NOMO-1 treated with dmso at 0.1 percent for 144 hours (cell line): ENCODE results near the gene SDHC.
"Not testable (repeated sequence)": the region's sequence is repeated elsewhere in the genome, so short reads cannot be mapped to it uniquely, and the experiment has no call there.

Experiments
- DNase-seq: peaks from one replicate; lab custom pipeline; 2025; ENCODE audit not compliant: unreplicated experiment; lab: John Stamatoyannopoulos, UW

SDHC gene

DNA sequence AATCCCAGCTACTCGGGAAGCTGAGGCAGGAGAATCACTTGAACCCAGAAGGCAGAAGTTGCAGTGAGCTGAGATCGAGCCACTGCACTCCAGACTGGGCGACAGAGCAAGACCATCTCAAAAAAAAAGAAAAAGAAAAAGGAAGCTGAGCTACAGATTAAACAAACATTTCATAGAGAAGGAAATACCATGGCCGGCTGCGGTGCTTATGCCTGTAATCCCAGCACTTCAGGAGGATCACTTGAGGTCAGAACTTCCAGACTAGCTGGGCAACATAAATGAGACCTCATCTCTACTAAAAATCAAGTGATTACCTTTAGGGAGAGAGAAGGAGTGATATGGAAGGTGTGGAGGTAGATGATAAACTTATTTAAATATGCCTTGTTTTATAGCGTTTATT, 67.5 kb downstream of the SDHC start:
- DNase-seq, result no peak

DNA sequence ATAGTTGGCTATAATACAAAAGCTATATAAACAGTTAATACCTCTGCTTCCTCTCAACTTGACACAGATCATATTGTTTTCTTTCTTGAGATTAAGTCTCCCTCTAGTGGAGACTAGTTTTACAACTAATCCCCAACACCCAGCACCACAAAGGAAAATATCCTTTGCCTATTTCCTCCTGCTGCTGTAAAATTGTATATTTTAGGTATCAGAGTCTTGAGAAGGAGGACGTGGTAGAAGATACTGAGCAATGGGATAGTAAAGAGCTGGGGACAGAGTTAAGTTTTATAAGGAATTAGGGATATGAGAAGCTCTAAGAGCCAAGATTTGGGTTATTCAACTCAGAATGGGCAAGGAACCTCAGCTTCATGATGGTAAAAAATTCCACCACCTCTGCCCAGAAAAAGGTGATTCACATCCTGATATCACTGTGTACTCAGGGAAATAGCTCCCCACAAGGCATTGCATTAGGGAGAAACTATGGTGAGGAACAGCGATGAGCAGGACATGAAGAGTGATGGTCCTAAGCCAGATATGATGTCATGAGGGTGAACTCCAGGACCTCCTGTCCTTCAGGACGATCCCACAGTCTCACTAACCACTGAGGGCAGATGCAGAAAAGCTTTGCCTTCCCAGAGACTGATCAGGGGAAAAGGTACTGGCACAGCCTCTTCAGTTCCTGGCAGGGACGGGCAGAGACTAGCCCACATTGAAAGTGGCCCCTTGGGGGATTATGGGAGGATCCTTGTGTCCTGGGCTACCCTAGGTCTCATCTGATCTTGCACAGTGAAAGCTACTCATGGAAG, 68.2 kb downstream of the SDHC start:
- peak; percentile 16 for DNase-seq

DNA sequence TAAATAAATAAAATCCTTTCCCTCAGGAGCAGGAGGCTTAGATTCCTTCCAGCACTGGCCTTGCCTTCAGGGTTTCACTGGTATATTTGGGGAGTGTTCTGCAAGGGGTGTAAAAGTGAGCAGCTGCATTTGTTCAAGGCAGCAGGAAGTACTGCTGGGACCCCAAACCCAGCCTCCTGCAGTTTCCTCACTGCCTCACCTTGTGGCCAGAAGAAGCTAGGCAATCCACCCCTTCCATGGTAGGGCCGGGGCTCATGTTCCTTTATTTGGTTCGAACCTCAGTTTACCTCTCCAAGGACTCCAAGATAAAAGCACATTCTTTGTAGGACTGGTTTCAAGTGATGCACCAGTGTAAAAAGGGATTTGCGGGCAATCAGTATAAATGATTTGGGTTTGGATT, 74.5 kb downstream of the SDHC start:
- no peak for DNase-seq

DNA sequence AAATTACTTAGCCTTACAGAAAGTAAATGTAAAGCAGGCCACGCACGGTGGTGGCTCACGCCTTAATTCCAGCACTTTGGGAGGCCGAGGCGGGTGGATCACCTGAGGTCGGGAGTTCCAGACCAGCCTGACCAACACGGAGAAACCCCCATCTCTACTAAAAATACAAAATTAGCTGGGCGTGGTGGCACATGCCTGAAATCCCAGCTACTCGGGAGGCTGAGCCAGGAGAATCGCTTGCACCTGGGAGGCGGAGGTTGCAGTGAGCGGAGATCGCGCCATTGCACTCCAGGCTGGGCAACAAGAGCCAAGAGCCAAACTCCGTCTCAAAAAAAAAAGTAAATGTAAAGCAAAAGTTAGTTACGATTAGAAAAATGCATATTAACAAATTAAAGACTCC, 75.0 kb downstream of the SDHC start:
- DNase-seq, result not testable (repeated sequence)

DNA sequence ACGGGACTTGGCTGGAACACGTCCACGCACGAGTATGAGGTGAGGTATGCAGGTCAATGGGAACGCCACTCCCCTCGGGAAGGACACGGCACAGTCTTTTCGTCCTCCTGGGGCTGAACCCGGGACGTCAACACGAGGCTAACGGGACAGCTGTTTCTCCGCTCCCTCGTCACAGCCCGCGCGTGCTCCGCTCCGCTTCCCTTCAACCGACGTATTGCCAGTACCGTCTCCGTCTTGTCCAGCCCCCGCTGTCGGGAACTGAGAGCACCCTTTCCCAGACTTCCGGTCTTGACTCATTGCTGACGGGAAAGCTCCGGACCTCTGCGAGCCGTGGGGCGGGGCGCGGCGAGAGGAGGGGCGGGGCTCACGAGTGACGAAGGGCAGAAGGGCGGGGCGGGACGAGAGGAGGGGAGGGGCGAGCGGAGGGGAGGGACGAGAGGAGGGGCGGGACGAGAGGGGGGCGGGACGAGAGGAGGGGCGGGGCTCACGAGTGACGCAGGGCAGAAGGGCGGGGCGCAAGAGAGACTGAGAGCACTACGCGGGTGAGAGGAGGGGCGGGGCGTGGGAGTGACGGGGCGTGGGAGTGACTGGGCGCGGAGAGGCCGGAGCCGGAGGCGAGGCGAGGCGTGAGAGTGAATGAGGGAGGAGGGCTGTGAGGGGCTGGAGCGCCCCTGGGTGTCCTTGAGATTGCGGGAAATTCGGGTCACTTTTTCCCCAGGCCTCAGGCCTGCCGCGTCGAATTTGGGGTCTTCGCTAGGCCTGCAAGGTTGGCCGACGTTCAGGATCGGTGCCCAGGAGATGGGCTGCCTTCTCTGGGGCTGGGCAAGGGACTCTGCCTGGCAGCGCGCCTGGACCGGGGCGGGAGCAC, 75.7 kb downstream of the SDHC start:
- peak; percentile 87 for DNase-seq

DNA sequence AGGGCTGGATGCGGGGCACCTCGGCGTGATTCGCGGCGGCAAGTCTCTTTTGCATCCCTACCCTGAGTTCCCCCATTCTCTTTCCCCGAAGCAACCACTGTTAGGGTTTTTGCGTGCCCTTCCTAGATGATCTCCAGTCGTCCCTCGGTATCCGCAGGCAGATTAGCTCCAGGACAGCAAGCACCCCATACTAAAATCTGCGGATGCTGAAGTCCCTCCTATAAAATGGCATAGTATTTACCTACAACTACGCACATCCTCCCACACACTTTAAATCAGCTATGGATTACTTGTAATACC, 76.3 kb downstream of the SDHC start:
- DNase-seq, result no peak

DNA sequence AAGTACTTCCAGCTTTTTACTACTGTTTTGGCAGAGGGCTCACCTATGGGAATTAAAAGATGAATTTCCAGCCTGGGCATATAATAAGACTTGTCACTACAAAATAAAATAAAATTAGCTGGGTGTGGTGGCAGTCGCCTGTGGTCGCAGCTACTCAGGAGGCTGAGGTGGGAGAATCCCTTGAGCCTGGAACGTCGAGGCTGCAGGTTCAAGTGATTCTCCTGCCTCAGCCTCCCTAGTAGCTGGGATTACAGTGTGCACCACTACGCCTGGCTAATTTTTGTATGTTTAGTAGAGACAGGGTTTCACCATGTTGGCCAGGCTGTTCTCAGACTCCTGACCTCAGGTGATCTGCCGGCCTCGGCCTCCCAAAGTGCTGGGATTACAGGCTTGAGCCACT, 77.0 kb downstream of the SDHC start:
- DNase-seq, result not testable (repeated sequence)

DNA sequence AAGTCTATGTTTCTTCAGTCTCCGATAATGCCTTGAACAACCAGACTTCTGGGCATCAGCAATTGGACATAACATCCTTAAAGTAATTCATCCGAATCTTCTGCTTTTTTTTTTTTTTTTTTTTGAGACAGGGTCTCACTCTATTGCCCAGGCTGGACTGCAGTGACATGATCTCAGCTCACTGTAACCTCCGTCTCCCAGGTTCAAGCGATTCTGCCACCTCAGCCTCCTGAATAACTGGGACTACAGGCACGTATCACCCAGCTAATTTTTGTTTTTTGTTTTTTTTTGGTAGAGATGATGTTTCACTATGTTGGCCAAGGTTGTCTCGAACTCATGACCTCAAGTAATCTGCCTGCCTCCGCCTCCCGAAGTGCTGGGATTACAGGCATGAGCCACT, 77.4 kb downstream of the SDHC start:
- DNase-seq, result no peak

DNA sequence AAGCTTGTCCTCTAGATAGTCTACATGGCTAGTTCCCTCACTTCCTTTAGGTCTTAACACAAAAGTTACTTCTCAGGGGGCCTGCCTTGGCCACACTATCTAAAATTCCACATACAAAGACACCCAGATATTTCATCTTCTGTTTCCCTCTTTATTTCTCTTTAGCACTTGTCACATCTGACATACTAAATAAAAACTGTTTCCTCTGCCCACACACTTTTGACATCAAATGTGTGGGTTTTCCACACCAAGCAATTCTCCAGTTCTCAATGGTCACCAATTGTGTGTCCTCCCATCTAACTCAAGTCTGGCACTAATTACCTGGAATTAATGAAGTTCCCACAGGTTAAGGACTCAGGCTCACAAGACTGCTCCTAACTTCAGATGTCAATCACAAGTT, 79.0 kb downstream of the SDHC start:
- no peak for DNase-seq

DNA sequence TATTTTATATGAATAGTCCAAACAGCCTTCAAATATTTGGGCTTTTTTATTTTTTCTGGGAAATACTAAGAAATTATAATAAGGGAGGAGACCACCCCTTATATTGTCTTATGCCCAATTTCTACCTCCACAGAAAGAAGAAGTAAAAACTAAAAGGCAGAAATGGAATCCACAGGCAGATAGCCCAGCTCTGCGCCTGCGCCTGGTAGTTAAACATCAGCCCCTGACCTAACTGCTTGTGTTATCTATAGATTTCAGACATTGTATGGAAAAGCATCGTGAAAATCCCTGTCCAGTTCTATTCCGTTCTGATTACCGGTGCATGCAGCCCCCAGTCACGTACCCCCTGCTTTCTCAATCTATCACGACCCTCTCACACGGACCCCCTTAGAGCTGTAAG, 82.9 kb downstream of the SDHC start:
- DNase-seq, result not testable (repeated sequence)

DNA sequence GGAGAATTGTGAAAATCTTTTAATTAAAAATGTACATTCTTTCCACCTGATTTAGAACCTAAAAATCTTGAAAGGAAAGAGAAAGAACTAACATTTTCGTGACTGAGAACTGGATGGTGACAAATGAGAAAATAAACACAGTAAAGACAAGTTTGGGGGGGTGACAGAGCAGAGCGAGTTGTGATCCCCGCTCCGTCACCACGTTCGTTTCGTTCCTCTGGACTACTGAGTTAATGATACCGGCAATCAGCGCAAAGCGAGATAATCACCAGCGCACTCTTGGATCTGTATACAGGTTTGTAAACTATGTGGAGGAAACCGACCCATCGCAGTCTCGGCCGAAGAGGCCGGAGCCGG, 84.7 kb downstream of the SDHC start:
- no peak for DNase-seq

DNA sequence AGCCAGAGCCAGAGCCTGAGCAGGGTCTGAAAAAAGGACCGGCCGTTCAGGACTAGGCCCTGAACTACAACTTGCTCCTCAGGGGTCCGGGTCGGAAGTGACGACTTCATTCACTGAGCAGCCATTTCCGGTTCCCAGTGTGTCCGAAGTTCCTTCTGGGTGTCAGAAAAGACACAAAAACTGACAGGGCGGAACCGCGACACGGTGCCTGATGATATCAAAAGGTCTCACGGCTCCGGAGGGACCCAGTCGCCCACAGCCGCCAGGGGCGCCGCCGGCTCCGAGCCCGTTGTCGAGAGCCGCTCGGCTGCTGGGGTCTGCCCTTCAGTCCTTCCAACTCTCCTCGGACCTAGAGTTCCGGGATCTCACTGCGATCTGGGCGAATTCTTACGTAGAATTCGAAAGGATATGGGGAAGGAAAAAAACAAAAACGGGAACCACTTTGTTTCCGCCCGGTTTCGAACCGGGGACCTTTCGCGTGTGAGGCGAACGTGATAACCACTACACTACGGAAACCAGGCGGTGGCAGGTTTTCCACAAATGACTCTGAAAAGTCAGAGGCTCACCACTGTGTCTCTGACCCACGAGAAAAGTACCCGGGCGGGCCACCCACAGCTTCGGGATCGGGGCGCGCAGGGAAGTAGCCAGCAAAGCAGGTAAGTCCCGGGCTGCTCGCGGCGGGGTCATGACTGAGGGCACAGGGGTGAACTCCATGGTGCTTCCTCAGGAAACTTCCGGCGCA, 85.2 kb downstream of the SDHC start:
- peak; percentile 91 for DNase-seq

DNA sequence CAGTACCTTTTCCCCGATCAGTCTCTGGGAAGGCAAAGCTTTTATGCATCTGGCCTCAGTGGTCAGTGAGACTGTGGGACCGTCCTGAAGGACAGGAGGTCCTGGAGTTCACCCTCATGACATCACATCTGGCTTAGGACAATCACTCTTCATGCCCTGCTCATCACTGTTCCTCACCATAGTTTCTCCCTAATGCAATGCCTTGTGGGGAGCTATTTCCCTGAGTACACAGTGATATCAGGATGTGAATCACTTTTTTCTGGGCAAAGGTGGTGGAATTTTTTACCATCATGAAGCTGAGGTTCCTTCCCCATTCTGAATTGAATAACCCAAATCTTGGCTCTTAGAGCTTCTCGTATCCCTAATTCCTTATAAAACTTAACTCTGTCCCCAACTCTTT, 88.3 kb downstream of the SDHC start:
- no peak for DNase-seq

DNA sequence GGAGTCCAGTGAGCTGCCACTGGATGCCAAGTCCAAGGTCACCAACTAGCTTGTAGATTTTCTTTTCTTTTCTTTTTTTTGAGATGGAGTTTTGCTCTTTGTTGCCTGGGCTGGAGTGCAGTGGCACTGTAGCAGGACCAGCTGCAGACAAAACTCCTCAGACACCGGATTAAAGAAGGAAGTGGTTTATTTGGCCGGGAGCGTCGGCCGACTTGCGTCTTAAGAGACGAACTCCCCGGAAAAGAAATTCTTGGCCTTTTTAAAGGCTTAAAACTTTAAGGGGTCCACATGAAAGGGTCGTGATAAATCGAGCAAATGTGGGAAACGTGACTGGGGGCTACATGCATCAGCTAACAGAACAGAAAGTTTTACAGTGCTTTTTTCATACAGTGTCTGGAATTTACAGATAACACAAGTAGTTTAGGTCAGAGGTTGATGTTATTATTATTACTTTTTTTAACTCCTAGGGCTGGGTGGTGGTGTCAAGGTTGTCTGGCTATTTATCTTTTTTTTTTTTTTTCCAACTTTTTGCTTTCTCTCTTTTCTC, 89.9 kb downstream of the SDHC start:
- no peak for DNase-seq

DNA sequence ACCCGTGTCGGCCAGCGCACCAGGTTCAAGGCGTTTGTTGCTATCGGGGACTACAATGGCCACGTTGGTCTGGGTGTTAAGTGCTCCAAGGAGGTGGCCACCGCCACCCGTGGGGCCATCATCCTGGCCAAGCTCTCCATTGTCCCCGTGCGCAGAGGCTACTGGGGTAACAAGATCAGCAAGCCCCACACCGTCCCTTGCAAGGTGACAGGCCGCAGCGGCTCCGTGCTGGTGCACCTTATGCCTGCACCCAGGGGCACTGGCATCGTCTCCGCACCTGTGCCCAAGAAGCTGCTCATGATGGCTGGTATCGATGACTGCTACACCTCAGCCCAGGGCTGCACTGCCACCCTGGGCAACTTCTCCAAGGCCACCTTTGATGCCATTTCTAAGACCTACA, 92.4 kb downstream of the SDHC start:
- not testable (repeated sequence) for DNase-seq

DNA sequence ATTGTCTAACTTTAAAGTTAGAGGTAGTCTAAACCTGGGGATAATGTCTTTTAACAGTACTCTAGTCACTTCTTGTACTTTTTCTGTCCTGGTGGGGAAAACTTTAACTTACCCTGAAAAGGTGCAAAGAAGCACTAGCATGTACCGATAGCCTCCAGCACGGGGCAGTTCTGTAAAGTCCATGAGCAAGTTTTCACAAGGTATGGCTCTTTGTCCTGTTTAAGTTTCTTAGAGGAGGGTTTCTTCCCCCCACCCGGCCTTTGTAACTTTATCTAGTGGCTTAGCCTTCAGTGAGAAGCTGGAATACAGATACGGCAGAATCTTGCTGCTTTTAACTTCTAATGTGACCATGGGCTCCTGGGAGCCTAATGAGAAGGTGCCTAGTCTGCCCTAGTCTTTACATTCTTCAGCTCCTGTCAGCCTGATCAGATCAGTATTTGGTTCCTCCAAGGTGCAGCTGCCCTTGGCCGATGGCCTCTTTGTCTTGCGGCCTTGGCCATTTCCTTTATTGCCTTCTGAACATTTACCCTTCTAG, 93.3 kb downstream of the SDHC start:
- no peak for DNase-seq

DNA sequence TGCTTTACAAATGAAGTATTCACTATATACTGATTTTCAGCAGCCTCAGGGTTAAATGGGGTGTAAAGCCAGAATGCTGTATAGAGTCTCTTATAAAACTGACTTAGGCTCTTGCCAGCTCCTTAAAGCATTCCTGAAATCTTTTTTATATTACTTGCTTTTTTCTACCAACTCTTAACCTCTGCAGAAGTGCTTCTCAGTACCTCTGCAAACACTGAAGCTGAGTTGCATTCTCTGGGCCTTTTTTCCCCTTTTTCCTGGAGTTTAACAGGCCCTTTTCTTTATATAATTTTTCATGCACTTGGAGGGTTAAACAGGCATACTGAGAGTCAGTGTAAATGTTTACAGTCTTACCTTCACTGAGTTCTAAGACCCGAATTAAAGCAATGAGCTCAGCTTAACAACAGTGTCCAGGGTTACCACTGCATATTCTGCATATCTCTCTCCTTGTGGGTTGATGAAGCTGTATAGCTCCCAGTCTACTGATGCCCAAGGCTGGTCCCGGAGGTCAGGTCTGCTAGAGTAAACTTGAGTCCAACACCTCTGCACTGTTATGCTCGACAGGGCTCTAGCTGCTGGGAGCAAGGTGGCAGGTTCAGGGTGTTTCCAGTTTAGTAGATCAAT, 94.4 kb downstream of the SDHC start:
- DNase-seq, result no peak

DNA sequence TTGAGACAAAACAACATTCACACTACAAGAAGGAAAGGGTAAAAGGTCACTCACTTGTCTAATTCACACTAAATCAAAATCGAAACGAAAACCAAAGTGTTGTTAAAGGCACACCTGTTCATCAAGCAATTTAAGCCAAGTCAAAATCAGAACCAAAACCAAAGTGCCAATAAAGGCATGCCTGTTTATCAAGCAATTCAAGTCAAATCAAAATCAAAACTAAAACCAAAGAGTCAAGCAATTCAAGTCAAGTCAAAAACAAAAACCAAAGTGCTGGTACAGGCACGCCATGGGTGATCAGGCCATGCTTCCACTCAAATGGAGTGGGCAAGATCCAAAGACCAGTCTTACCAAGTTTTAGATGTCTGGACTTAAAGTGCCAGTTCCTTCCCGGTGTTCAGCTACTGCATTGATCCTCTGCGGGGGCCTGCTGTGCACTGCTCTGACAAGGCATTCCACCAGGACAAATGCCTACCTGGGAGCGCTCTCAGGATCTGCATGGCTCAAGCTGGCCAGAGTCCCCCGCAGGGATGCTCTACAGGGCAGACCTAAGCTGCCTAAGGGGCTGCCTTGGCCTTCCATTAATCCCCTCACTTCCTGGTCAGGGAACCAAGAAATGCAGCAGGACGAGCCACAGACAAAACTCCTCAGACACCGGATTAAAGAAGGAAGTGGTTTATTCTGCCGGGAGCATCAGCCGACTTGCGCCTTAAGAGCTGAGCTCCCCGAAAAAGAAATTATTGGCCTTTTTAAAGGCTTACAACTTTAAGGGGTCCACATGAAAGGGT, 95.9 kb downstream of the SDHC start:
- not testable (repeated sequence) for DNase-seq

DNA sequence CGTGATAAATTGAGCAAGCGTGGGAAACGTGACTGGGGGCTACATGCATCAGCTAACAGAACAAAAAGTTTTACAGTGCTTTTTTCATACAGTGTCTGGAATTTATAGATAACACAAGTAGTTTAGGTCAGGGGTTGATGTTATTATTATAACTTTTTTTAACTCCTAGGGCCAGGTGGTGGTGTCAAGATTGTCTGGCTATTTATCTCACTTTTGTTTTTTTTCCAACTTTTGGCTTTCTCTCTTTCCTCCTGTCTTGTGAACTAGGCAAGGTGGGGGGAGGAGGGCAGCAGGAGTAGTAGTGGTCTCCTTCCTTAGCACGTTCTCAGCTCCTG, 96.4 kb downstream of the SDHC start:
- DNase-seq, result not testable (repeated sequence)
